CD4-positive, alpha-beta T cell treated with Interleukin-17A for 1 hour (primary cell): ENCODE measurements around the gene GPRC5B.

Source experiments
- DNase-seq: peaks from one replicate; pipeline ENCODE4 v3.0.0-alpha.2; 2020

GPRC5B gene

GRCh38 chr16:19868421-19868820 is 16.2 kb downstream of the GPRC5B start:
- no peak for DNase-seq

DNA sequence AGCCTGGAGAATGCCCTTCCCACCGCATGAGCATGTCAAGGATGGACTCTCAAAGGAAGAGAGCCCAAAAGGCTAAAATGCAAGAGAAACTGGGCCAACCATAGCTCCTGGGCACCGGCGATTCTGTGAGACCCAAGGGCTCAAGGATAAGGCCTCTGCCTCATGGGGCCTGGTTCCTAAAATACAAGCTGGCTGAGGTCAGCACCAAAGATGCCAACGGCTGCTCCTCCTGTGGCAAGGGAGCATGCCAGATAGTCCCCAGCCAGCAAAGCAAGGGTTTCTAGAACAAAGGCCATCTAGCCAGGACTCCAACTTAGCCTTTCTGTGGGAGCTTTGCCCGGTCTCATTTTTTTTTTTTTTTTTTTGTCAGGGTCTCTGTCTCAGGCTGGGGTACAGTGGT is 20.1 kb downstream of the GPRC5B start:
- no peak for DNase-seq

- no peak for DNase-seq
These were observed 20.7 kb downstream of the GPRC5B start for GRCh38 chr16:19863990-19864389.

DNA sequence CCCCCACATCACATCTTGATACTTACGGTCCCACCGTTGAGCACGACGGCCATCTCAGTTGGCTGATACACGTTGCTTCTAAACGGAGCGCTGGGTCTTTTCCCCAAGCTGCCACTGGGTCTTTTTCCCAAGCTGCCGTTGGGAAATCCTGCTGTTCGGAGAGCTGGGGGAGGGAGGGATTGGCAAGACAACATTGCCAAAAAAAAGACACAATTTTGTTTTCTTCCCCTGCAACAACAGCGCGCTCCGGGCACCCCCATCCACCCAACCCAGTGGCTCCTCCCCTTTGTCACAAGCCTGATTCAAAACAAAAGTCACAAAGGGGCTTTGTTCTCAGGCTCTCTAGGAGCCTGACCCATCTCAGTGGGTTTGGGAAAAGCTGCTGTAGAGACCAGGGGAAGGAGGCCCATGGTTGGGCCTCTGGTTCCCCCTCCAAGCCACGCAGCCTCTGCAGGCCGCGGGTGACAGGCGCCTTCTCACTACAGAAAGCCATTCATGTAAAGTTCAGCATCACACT is 22.8 kb downstream of the GPRC5B start:
- DNase-seq: no peak

DNA sequence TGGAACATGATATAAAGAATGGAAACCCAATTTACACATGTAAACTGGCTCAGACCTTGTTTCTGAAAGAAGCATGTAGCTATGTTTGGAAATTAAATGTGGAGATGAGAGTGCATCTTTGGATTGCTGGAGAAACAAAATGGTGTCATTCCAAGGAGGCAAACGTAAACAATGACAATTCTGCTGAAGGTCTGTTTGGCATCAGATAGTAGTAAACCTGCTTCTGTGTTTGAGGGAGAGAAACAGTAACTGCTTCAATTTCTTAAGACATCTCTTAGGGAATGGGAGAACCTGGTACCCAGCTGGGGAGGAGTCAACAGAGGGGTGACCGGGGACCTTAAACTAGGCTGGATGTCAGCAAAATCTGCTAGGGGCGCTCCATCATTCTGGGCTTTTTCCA is 23.5 kb downstream of the GPRC5B start:
- no peak for DNase-seq

GRCh38 chr16:19860166-19861041 is 24.2 kb downstream of the GPRC5B start:
- DNase-seq: no peak

DNA sequence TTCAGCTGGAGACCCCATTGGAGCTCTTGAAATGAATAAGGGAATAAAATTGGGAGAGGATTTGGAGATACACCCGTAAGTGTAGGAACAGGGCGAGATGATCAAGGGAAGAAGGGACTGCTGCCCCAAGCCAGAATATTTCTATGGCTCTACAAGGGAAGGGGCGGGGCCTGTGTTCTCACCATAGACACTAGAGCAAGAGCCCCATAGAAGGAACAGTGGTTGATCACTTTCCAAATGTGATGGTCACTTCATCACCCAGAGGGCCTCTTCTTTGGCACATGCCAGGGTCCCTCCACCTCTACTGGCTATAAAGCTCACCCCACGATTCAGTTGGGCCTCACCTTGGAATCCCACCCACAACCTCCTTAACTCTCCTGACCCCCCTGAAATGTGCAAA is 25.0 kb downstream of the GPRC5B start:
- DNase-seq: no peak

DNA sequence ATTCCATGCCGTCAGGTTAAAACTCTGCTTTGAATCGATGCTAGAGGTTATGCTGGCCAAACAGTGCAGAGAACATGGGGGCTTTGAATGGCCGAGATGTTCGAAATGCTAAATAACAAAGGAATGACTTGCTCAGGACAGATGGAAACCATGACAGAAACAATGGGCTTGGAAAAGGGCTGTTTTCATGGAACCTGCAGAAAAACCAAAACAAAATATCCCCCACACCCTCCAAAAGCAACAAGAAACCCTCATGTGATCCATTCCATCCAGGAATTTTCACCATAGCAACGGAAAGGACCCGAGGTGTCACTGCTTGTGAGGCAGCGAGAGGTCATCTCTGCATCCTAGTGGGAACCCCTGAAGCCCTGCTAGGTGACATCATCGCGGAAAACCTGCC is 25.5 kb downstream of the GPRC5B start:
- no peak for DNase-seq

DNA sequence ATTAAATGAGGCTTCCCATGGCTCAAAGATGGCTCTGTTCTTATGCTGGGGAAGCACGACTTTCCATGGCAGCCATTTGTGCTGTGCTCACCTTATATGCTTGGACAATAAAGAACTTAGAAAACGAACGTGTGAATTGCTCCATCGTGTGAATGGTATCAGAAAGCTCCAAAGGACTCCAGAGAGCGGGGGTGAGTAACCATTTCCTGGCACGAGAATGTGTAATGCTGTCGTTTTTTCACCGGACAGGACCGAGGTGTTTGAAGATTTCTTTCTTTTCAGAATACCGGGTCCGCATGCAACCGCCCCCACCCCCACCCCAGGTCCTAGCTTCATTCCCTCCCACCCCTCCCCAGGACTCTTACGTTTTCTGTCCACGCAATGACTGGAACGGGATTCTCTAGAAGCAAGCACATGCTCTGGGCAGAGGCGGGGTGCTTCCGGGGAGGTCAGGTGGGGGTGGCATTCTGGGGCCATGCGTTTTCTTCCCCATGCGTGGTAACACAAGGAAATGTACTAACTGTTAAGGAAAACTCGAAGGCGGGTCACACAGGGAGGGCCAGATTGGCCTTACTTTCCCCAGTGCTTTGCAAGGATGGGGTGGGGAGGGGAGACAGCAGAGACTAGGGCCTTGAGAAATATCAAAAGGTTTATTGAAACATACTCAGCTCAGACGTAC is 26.2 kb downstream of the GPRC5B start:
- DNase-seq: no peak

DNA sequence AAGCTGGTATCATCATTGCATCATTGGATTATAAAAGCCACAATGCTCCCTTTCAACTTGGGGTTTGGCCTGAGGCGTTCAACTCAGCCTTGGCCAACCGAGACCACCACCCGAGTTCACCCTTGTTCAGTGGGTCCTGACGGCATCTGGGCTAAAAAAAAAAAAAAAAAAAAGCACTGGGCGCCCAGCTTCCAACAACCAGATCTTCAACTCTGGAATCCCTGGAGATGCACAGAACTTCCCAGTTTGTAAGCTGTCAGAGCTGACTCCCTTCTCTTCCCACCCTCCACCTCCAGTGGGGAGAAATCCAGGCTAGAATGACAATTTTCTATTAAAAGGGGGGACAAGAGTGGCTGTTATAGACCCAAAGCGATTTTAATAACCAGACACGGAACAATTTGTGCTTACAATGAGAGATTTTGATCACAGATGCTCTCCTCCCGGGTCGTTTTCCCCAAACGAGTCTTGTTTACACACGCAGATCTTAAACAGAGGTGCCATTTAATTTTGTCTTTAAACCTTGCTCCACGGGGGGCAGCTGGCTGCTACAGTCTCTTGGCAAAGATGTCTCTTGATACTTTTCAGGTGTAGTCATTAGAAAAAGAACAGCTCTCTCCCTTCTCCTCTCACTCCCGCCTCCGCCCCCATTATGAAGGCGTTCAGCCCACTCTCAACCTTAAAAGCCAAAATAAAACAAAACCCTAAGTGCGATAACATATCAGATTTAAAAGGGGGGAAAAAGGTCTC is 26.9 kb downstream of the GPRC5B start:
- DNase-seq: no peak

- no peak for DNase-seq
These were observed 28.5 kb downstream of the GPRC5B start for GRCh38 chr16:19856120-19856519.

- no peak for DNase-seq
These were observed 30.1 kb downstream of the GPRC5B start for GRCh38 chr16:19854543-19854876.

DNA sequence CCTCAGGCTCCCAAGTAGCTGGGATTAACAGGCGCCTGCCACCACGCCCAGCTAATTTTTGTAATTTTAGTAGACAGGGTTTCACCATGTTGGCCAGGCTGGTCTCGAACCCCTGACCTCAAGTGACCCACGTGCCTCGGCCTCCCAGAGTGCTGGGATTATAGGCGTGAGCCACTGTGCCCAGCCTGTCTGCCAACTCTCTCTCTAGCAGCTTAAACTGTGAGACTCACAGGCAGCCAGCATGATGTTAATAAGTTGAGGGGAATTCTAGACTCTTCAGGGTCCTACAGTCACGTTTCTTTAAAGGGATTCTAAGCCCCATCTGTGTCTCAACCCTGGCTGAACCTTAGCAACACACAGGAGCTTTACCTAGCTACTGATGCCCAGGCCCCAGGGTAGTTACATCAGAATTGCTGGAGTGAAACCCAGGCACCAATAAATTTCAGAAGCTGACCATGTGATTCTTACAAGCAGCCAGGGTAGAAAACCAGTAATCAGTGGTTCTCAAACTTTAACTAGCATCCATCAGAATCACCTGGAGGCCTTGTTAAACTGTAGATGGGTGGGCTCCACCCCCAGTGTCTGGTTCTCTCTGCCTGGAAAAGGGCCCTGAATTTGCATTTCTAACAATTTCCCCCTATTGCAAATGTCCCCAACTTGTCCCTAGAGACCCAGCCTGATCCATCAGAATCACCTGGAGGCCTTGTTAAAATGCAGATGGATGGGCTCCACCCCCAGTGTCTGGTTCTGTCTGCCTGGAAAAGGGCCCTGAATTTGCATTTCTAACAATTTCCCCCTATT is 30.7 kb downstream of the GPRC5B start:
- no peak for DNase-seq

DNA sequence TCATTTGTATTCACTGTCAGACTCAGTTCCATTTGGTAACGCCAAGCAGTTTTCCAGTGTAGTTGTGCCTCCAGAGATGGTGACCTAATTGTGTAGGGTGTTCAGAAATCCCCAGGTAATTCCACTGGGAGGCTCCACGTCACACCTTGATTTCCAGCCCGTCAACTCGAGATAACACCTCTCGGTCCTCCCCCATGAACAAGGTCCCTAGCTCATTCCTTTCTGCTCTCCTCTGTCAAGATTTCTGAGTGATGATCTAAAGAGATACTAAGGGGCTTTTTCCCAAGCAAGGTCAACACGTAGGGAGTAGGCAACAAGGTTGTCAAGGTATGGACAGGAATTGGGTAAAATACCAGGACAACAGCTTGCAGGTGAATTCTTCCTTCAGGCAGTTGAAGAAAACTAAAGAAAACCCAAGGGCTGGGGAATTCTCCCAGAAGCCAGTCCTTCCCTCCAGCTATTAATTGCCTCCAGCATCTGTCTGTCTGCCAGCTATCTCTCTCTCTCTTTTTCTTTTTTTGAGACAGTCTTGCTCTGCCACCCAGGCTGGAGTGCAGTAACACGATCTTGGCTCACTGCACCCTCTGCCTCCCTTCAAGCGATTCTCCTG is 31.4 kb downstream of the GPRC5B start:
- no peak for DNase-seq

- no peak for DNase-seq
These were observed 33.2 kb downstream of the GPRC5B start for GRCh38 chr16:19851476-19851875.

- no peak for DNase-seq
These were observed 34.4 kb downstream of the GPRC5B start for GRCh38 chr16:19850131-19850817.

GRCh38 chr16:19848756-19849155 is 35.9 kb downstream of the GPRC5B start:
- no peak for DNase-seq

DNA sequence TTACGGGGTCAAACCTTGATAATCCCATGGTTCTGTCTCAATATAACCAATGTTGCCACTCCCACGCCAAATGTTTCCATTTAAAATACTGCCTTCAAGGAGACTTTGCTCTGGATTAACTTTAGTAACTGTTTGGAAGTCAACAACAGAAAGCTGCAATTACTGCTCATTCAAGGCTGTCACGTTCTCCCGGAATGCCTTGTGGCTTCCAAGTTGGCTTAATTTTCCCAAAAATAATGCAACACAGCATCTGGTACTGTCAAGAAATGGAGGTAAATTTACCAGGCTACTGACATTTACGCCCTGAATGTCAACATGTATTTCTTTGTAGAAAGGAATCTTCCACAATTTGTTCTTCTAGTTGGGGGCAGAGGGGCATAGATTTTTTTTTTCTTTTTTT is 38.2 kb downstream of the GPRC5B start:
- no peak for DNase-seq

DNA sequence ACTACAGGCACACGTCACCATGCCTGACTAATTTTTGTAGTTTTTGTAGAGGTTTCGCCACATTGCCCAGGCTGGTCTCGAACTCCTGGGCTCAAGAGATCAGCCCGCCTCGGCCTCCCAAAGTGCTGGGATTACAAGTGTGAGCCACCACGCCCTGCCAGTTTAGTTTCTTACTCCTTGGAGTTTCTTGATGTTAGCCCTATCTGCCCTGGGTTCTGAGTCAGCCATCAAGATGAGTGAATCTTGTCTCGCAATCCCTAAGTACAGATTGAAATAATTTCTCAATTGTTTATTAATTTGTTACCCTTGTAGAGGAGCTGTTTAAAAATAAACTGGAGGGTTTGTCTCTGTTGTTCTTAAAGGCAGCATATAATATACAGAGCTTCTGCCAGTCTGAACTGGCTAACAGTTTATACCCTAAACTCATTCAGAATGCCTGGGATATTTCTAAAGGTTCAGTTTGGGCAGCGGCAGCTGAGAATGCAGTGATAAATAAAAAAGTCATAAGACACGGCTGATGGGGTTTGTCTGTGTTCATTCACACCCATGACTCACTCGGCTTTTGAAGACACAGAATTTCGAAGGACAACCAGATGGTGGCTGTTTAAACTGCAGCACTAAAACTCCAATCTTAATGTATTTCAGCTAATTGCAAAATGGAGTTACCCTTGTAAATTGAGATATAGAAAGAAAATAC is 39.6 kb downstream of the GPRC5B start:
- no peak for DNase-seq

- no peak for DNase-seq
These were observed 41.3 kb downstream of the GPRC5B start for GRCh38 chr16:19843371-19843770.
